HEK293 (cell line): Measurements from ENCODE around the gene CCDC88C.
"Not testable (repeated sequence)": the region's sequence is repeated elsewhere in the genome, so short reads cannot be mapped to it uniquely, and the experiment has no call there.

Source experiments
- CTCF ChIA-PET: fragments of 350-600 bp; formaldehyde crosslinking; extraction: SDS; loops from one replicate; lab custom pipeline; 2021; ENCODE audit warnings: antibody characterized with exemption; lab: Yijun Ruan, JAX
- POLR2A ChIA-PET: fragments of 300-600 bp; formaldehyde crosslinking; extraction: SDS; loops from one replicate; lab custom pipeline; 2020; ENCODE audit warnings: antibody characterized with exemption, inconsistent platforms; lab: Yijun Ruan, JAX
- H3K27ac ChIP-seq: fragments of 200-500 bp; sonication (Bioruptor generic); 2 replicates; pipeline ENCODE4 v1.5.1; 2014; ENCODE audit warnings: low read depth, low read length, control low read depth, inconsistent platforms; ENCODE audit errors: extremely low read depth
- H3K36me3 ChIP-seq, 2 experiments: fragments of 200-500 bp in 1 of 2; sonication (Bioruptor generic) in 1 of 2; 1 replicate in 1 of 2; 2 replicates in 1 of 2; pipeline ENCODE4 v1.5.1; 2014 to 2017; ENCODE audit warnings: inconsistent platforms in 2 of 2, low read length in 2 of 2; ENCODE audit not compliant: control insufficient read depth in 2 of 2, insufficient read depth in 1 of 2
- H3K4me1 ChIP-seq: fragments of 200-500 bp; sonication (Bioruptor generic); 2 replicates; pipeline ENCODE4 v1.5.1; 2014; ENCODE audit warnings: mild to moderate bottlenecking, low read length, inconsistent platforms; ENCODE audit not compliant: control insufficient read depth, insufficient read depth
- H3K4me3 ChIP-seq: 2 replicates; pipeline ENCODE4 v1.5.1; 2011; ENCODE audit warnings: low read depth, mild to moderate bottlenecking, control low read depth, low read length, moderate library complexity
- H3K9me3 ChIP-seq: fragments of 200-500 bp; sonication (Bioruptor generic); 2 replicates; pipeline ENCODE4 v1.5.1; 2014; ENCODE audit warnings: low read depth, low read length, inconsistent platforms; ENCODE audit not compliant: control insufficient read depth, insufficient read depth
- IKZF3 ChIP-seq: fragments of 450-650 bp; IDR thresholded peaks from 2 replicates; pipeline ENCODE4 v1.5.0; 2018; ENCODE audit warnings: missing biosample characterization, mild to moderate bottlenecking, missing genetic modification characterization, moderate library complexity
- ZBTB1 ChIP-seq: fragments of 450-650 bp; formaldehyde crosslinking; IDR thresholded peaks from 2 replicates; pipeline ENCODE4 v1.5.1; 2016; ENCODE audit warnings: missing biosample characterization, missing genetic modification characterization
- ZBTB20 ChIP-seq: fragments of 450-650 bp; formaldehyde crosslinking; IDR thresholded peaks from 2 replicates; pipeline ENCODE4 v1.5.1; 2016; ENCODE audit warnings: missing biosample characterization, missing genetic modification characterization
- ZBTB6 ChIP-seq: fragments of 450-650 bp; formaldehyde crosslinking; IDR thresholded peaks from 2 replicates; pipeline ENCODE4 v1.5.1; 2017; ENCODE audit warnings: missing biosample characterization, missing genetic modification characterization
- ZIC2 ChIP-seq: fragments of 450-650 bp; formaldehyde crosslinking; IDR thresholded peaks from 2 replicates; pipeline ENCODE4 v1.5.1; 2016; ENCODE audit warnings: missing biosample characterization, missing genetic modification characterization
- ZNF157 ChIP-seq: fragments of 450-650 bp; formaldehyde crosslinking; IDR thresholded peaks from 2 replicates; pipeline ENCODE4 v1.5.1; 2016; ENCODE audit warnings: missing biosample characterization, missing genetic modification characterization
- ZNF16 ChIP-seq: fragments of 450-650 bp; formaldehyde crosslinking; IDR thresholded peaks from 2 replicates; pipeline ENCODE4 v1.5.1; 2016; ENCODE audit warnings: low read depth, missing biosample characterization, missing genetic modification characterization
- ZNF175 ChIP-seq: fragments of 450-650 bp; formaldehyde crosslinking; IDR thresholded peaks from 2 replicates; pipeline ENCODE4 v1.5.1; 2016; ENCODE audit warnings: missing biosample characterization, missing genetic modification characterization
- ZNF19 ChIP-seq: fragments of 450-650 bp; formaldehyde crosslinking; IDR thresholded peaks from 2 replicates; pipeline ENCODE4; 2016; ENCODE audit warnings: missing biosample characterization, missing genetic modification characterization, low read depth
- ZNF2 ChIP-seq: fragments of 450-650 bp; formaldehyde crosslinking; IDR thresholded peaks from 2 replicates; pipeline ENCODE4 v1.5.1; 2016; ENCODE audit warnings: missing biosample characterization, missing genetic modification characterization
- ZNF266 ChIP-seq: fragments of 450-650 bp; formaldehyde crosslinking; IDR thresholded peaks from 2 replicates; pipeline ENCODE4 v1.5.1; 2016; ENCODE audit warnings: missing biosample characterization, missing genetic modification characterization, low read depth
- ZNF341 ChIP-seq: fragments of 450-650 bp; formaldehyde crosslinking; IDR thresholded peaks from 2 replicates; pipeline ENCODE4; 2016; ENCODE audit warnings: low read depth, missing biosample characterization, missing genetic modification characterization
- ZNF350 ChIP-seq: fragments of 450-650 bp; formaldehyde crosslinking; IDR thresholded peaks from 2 replicates; pipeline ENCODE4 v1.5.0; 2017; ENCODE audit warnings: missing biosample characterization, mild to moderate bottlenecking, missing genetic modification characterization
- ZNF426 ChIP-seq: fragments of 450-650 bp; formaldehyde crosslinking; IDR thresholded peaks from 2 replicates; pipeline ENCODE4 v1.5.1; 2017; ENCODE audit warnings: missing biosample characterization, missing genetic modification characterization, mild to moderate bottlenecking, inconsistent platforms, moderate library complexity
- ZNF518A ChIP-seq: fragments of 450-650 bp; formaldehyde crosslinking; conservative IDR thresholded peaks from 2 replicates; pipeline ENCODE4 v1.5.1; 2016; ENCODE audit warnings: low read depth, missing biosample characterization, missing genetic modification characterization
- ZNF585B ChIP-seq: fragments of 450-650 bp; formaldehyde crosslinking; IDR thresholded peaks from 2 replicates; pipeline ENCODE4 v1.5.1; 2016; ENCODE audit warnings: missing biosample characterization, missing genetic modification characterization
- ZNF623 ChIP-seq: fragments of 450-650 bp; formaldehyde crosslinking; IDR thresholded peaks from 2 replicates; pipeline ENCODE4 v1.5.1; 2016; ENCODE audit warnings: missing biosample characterization, missing genetic modification characterization
- ZSCAN4 ChIP-seq: fragments of 450-650 bp; formaldehyde crosslinking; IDR thresholded peaks from 2 replicates; pipeline ENCODE4 v1.5.1; 2017; ENCODE audit warnings: missing biosample characterization, missing genetic modification characterization

CCDC88C gene

GRCh38 chr14:91439345-91439744 lies 21.7 kb upstream of the CCDC88C start:
- POLR2A ChIA-PET = no interaction called here
- no peak overlapping the region for H3K4me3 ChIP-seq
- no peak for TF ChIP-seq ZBTB1
- TF ChIP-seq ZNF426 (tag by site-specific recombination) = no peak
- no peak for TF ChIP-seq ZNF266 (tag by site-specific recombination)
- TF ChIP-seq ZIC2 (tag by site-specific recombination) = no peak
- no peak for TF ChIP-seq ZNF341 (tag by site-specific recombination)
- no peak for TF ChIP-seq ZNF16 (tag by site-specific recombination)
- TF ChIP-seq ZNF157 (tag by site-specific recombination) = no peak
- no peak for TF ChIP-seq ZBTB20 (tag by site-specific recombination)
- TF ChIP-seq ZNF2 (tag by site-specific recombination) = no peak
- no peak for TF ChIP-seq ZNF518A (tag by site-specific recombination)
- TF ChIP-seq IKZF3 (tag by site-specific recombination) = no peak
- no peak for TF ChIP-seq ZSCAN4 (tag by site-specific recombination)
- no peak for TF ChIP-seq ZNF623
- no peak for TF ChIP-seq ZNF19 (tag by site-specific recombination)
- TF ChIP-seq ZBTB6 (tag by site-specific recombination) = no peak
- no peak for TF ChIP-seq ZNF350 (tag by site-specific recombination)
- TF ChIP-seq ZNF175 (tag by site-specific recombination) = no peak
- no peaks in the 10 kb centered on the region for H3K36me3 ChIP-seq
- H3K27ac ChIP-seq = no peak overlapping the region
- CTCF ChIA-PET = no interaction called here
- no peaks in the 10 kb centered on the region for H3K9me3 ChIP-seq
- H3K4me1 ChIP-seq = no peaks in the 10 kb centered on the region

GRCh38 chr14:91438845-91439244 lies 21.2 kb upstream of the CCDC88C start:
- TF ChIP-seq ZNF266 (tag by site-specific recombination) (no peak), ZNF585B (tag by site-specific recombination) (peak; percentile 97)
- H3K9me3 ChIP-seq = no peaks in the 10 kb centered on the region
- ChIA-PET POLR2A (no interaction called here), CTCF (no interaction called here)
- no peak overlapping the region for H3K4me3 ChIP-seq
- H3K36me3 ChIP-seq = no peaks in the 10 kb centered on the region
- H3K27ac ChIP-seq = no peak overlapping the region
- H3K4me1 ChIP-seq = no peaks in the 10 kb centered on the region

- H3K4me1 ChIP-seq, CTCF ChIA-PET, H3K36me3 ChIP-seq, H3K9me3 ChIP-seq, H3K27ac ChIP-seq, POLR2A ChIA-PET, H3K4me3 ChIP-seq: not testable (repeated sequence)
These were observed 18.6 kb upstream of the CCDC88C start for GRCh38 chr14:91436266-91436665.
